Measurements from ENCODE around the gene MATN1.

- no peak for TF ChIP-seq CTCF (conservative IDR thresholded peaks at IDR 0.05; ENCODE audit: low read length)
- no peak for TF ChIP-seq EZH2phosphoT487 (IDR thresholded peaks at IDR 0.05; ENCODE audit: borderline replicate concordance, low read depth, low read length)
These were observed 48.1 kb downstream of the MATN1 start for GRCh38 chr1:30675289-30675688.

Measured in OCI-LY7 (cell line).